ENCODE data around the gene BCAS3. TPM values are rescaled to one million over a fixed set of nuclear protein-coding genes. Genes with fewer than 3 reads are reported as not detected.
"Not testable (repeated sequence)": the region's sequence is repeated elsewhere in the genome, so short reads cannot be mapped to it uniquely, and the experiment has no call there.

Gene BCAS3
- total RNA-seq, 2 donors from 2014 or later = 12.0 to 15.6 TPM

GRCh38 chr17:61436995-61437704 lies 759.5 kb downstream of the BCAS3 start:
- Histone ChIP-seq H3K27ac (no peak overlapping the region), H3K9me3 (peaks cover 0 to 46% of the 10 kb centered on the region in 2 donors), H3K27me3 (no peaks in the 10 kb centered on the region), H3K4me3 (no peak overlapping the region), H3K36me3 (no peaks in the 10 kb centered on the region), H3K4me1 (no peaks in the 10 kb centered on the region)
- no peak for TF ChIP-seq CTCF (IDR thresholded peaks at IDR 0.05)
- DNase-seq (ENCODE audit: low spot score) = no peak

GRCh38 chr17:61440697-61441096 lies 763.0 kb downstream of the BCAS3 start:
- Histone ChIP-seq H3K4me3 (no peak overlapping the region), H3K27ac (no peak overlapping the region), H3K4me1 (no peaks in the 10 kb centered on the region), H3K36me3 (no peaks in the 10 kb centered on the region), H3K9me3 (peaks cover 0 to 33% of the 10 kb centered on the region in 2 donors), H3K27me3 (no peaks in the 10 kb centered on the region)
- no peak for DNase-seq (ENCODE audit: low spot score)
- no peak for TF ChIP-seq CTCF (IDR thresholded peaks at IDR 0.05)

- H3K27ac ChIP-seq; H3K4me1 ChIP-seq; H3K27me3 ChIP-seq; DNase-seq (ENCODE audit: low spot score); H3K36me3 ChIP-seq; H3K4me3 ChIP-seq: not testable (repeated sequence)
- peaks cover 0 to 25% of the 10 kb centered on the region in 2 donors for H3K9me3 ChIP-seq
These were observed 763.9 kb downstream of the BCAS3 start for GRCh38 chr17:61441507-61441906.

- H3K4me1 ChIP-seq = no peaks in the 10 kb centered on the region
- H3K36me3 ChIP-seq = no peaks in the 10 kb centered on the region
- no peak overlapping the region for H3K4me3 ChIP-seq
- no peak for DNase-seq (ENCODE audit: low spot score)
- H3K9me3 ChIP-seq = peaks cover 0 to 17% of the 10 kb centered on the region in 2 donors
- H3K27me3 ChIP-seq = no peaks in the 10 kb centered on the region
- no peak for TF ChIP-seq CTCF (IDR thresholded peaks at IDR 0.05)
- H3K27ac ChIP-seq = no peak overlapping the region
These were observed 764.6 kb downstream of the BCAS3 start for GRCh38 chr17:61442136-61442775.

Other genes starting within 250 kb of the BCAS3 start
- gene APPBP2, start 151.6 kb upstream of the BCAS3 start, total RNA-seq = 10 to 100 TPM; 13.3 to 13.9 TPM
- 1 to 10 TPM; 5.0 to 7.6 TPM for gene PPM1D, start 77.7 kb upstream of the BCAS3 start, total RNA-seq